Measurements from ENCODE around the gene CEP295NL.
A peak's percentile ranks its signal among the peaks of the same experiment; 100 is the strongest.
"Not testable (repeated sequence)": the region's sequence is repeated elsewhere in the genome, so short reads cannot be mapped to it uniquely, and the experiment has no call there.

Gene CEP295NL

GRCh38 chr17:78917451-78918275, 14.7 kb upstream of the CEP295NL start:
- Histone ChIP-seq H3K27me3 (replicated peaks; ENCODE audit: control insufficient read depth, insufficient read depth, low read length) (no peaks in the 10 kb centered on the region), H3K4me1 (ENCODE audit: control insufficient read depth, insufficient read depth, low read length) (peaks cover 72% of the 10 kb centered on the region), H3K36me3 (ENCODE audit: control insufficient read depth, insufficient read depth, low read length, severe bottlenecking) (peaks cover 8% of the 10 kb centered on the region), H3K9ac (ENCODE audit: low read length) (peak overlapping the region; percentile 8), H3K9me3 (ENCODE audit: control insufficient read depth, low read length) (no peaks in the 10 kb centered on the region), H3K4me3 (ENCODE audit: low read length) (no peak overlapping the region)
- DNase-seq (ENCODE audit: low read depth): no peak

GRCh38 chr17:78915872-78916632, 13.1 kb upstream of the CEP295NL start:
- Histone ChIP-seq H3K9me3 (ENCODE audit: control insufficient read depth, low read length) (no peaks in the 10 kb centered on the region), H3K9ac (ENCODE audit: low read length) (peak overlapping the region; percentile 82), H3K36me3 (ENCODE audit: control insufficient read depth, insufficient read depth, low read length, severe bottlenecking) (peaks cover 13% of the 10 kb centered on the region), H3K4me1 (ENCODE audit: control insufficient read depth, insufficient read depth, low read length) (peaks cover 57% of the 10 kb centered on the region), H3K27me3 (replicated peaks; ENCODE audit: control insufficient read depth, insufficient read depth, low read length) (no peaks in the 10 kb centered on the region), H3K4me3 (ENCODE audit: low read length) (peak overlapping the region; percentile 72)
- peak; percentile 46 for DNase-seq (ENCODE audit: low read depth)

GRCh38 chr17:78913115-78913514, 10.1 kb upstream of the CEP295NL start:
- H3K27me3 ChIP-seq (replicated peaks; ENCODE audit: control insufficient read depth, insufficient read depth, low read length): no peaks in the 10 kb centered on the region
- peaks cover 41% of the 10 kb centered on the region for H3K4me1 ChIP-seq (ENCODE audit: control insufficient read depth, insufficient read depth, low read length)
- peaks cover 20% of the 10 kb centered on the region for H3K36me3 ChIP-seq (ENCODE audit: control insufficient read depth, insufficient read depth, low read length, severe bottlenecking)
- no peak overlapping the region for H3K9ac ChIP-seq (ENCODE audit: low read length)
- no peak overlapping the region for H3K4me3 ChIP-seq (ENCODE audit: low read length)
- H3K9me3 ChIP-seq (ENCODE audit: control insufficient read depth, low read length): no peaks in the 10 kb centered on the region
- DNase-seq (ENCODE audit: low read depth): no peak

- DNase-seq (ENCODE audit: low read depth): no peak
- H3K9me3 ChIP-seq (ENCODE audit: control insufficient read depth, low read length): no peaks in the 10 kb centered on the region
- H3K4me3 ChIP-seq (ENCODE audit: low read length): no peak overlapping the region
These were observed 9.1 kb upstream of the CEP295NL start for GRCh38 chr17:78912082-78912481.

GRCh38 chr17:78911543-78911942, 8.5 kb upstream of the CEP295NL start:
- H3K9ac ChIP-seq (ENCODE audit: low read length); H3K9me3 ChIP-seq (ENCODE audit: control insufficient read depth, low read length); H3K27me3 ChIP-seq (replicated peaks; ENCODE audit: control insufficient read depth, insufficient read depth, low read length); H3K4me3 ChIP-seq (ENCODE audit: low read length); DNase-seq (ENCODE audit: low read depth): not testable (repeated sequence)
- peaks cover 32% of the 10 kb centered on the region for H3K4me1 ChIP-seq (ENCODE audit: control insufficient read depth, insufficient read depth, low read length)
- H3K36me3 ChIP-seq (ENCODE audit: control insufficient read depth, insufficient read depth, low read length, severe bottlenecking): peaks cover 19% of the 10 kb centered on the region

More at GRCh38 chr17:78912082-78912481, 9.1 kb upstream of the CEP295NL start:
- Histone ChIP-seq H3K27me3 (replicated peaks; ENCODE audit: control insufficient read depth, insufficient read depth, low read length) (no peaks in the 10 kb centered on the region), H3K4me1 (ENCODE audit: control insufficient read depth, insufficient read depth, low read length) (peaks cover 36% of the 10 kb centered on the region), H3K36me3 (ENCODE audit: control insufficient read depth, insufficient read depth, low read length, severe bottlenecking) (peaks cover 19% of the 10 kb centered on the region), H3K9ac (ENCODE audit: low read length) (no peak overlapping the region)

GRCh38 chr17:78910497-78911284, 7.7 kb upstream of the CEP295NL start:
- DNase-seq (ENCODE audit: low read depth): no peak
- H3K4me1 ChIP-seq (ENCODE audit: control insufficient read depth, insufficient read depth, low read length): peaks cover 24% of the 10 kb centered on the region
- no peaks in the 10 kb centered on the region for H3K27me3 ChIP-seq (replicated peaks; ENCODE audit: control insufficient read depth, insufficient read depth, low read length)
- no peaks in the 10 kb centered on the region for H3K9me3 ChIP-seq (ENCODE audit: control insufficient read depth, low read length)
- H3K4me3 ChIP-seq (ENCODE audit: low read length): no peak overlapping the region
- H3K36me3 ChIP-seq (ENCODE audit: control insufficient read depth, insufficient read depth, low read length, severe bottlenecking): peaks cover 19% of the 10 kb centered on the region
- no peak overlapping the region for H3K9ac ChIP-seq (ENCODE audit: low read length)

- DNase-seq (ENCODE audit: low read depth): no peak
- Histone ChIP-seq H3K4me1 (ENCODE audit: control insufficient read depth, insufficient read depth, low read length) (peaks cover 26% of the 10 kb centered on the region), H3K27me3 (replicated peaks; ENCODE audit: control insufficient read depth, insufficient read depth, low read length) (no peaks in the 10 kb centered on the region), H3K9me3 (ENCODE audit: control insufficient read depth, low read length) (no peaks in the 10 kb centered on the region), H3K4me3 (ENCODE audit: low read length) (no peak overlapping the region), H3K36me3 (ENCODE audit: control insufficient read depth, insufficient read depth, low read length, severe bottlenecking) (peaks cover 25% of the 10 kb centered on the region), H3K9ac (ENCODE audit: low read length) (no peak overlapping the region)
These were observed 5.4 kb upstream of the CEP295NL start for GRCh38 chr17:78908426-78908825.

- H3K4me3 ChIP-seq (ENCODE audit: low read length): no peak overlapping the region
- H3K27me3 ChIP-seq (replicated peaks; ENCODE audit: control insufficient read depth, insufficient read depth, low read length): no peaks in the 10 kb centered on the region
- no peak for DNase-seq (ENCODE audit: low read depth)
- H3K4me1 ChIP-seq (ENCODE audit: control insufficient read depth, insufficient read depth, low read length): peaks cover 31% of the 10 kb centered on the region
- H3K9me3 ChIP-seq (ENCODE audit: control insufficient read depth, low read length): no peaks in the 10 kb centered on the region
- no peak overlapping the region for H3K9ac ChIP-seq (ENCODE audit: low read length)
- peaks cover 26% of the 10 kb centered on the region for H3K36me3 ChIP-seq (ENCODE audit: control insufficient read depth, insufficient read depth, low read length, severe bottlenecking)
These were observed 2.5 kb upstream of the CEP295NL start for GRCh38 chr17:78905541-78905940.

- H3K9me3 ChIP-seq (ENCODE audit: control insufficient read depth, low read length): no peaks in the 10 kb centered on the region
- no peak overlapping the region for H3K4me3 ChIP-seq (ENCODE audit: low read length)
- no peak overlapping the region for H3K9ac ChIP-seq (ENCODE audit: low read length)
- peaks cover 26% of the 10 kb centered on the region for H3K36me3 ChIP-seq (ENCODE audit: control insufficient read depth, insufficient read depth, low read length, severe bottlenecking)
- H3K4me1 ChIP-seq (ENCODE audit: control insufficient read depth, insufficient read depth, low read length): peaks cover 31% of the 10 kb centered on the region
- H3K27me3 ChIP-seq (replicated peaks; ENCODE audit: control insufficient read depth, insufficient read depth, low read length): no peaks in the 10 kb centered on the region
- DNase-seq (ENCODE audit: low read depth): no peak
These were observed 2.1 kb upstream of the CEP295NL start for GRCh38 chr17:78905116-78905515.

GRCh38 chr17:78904371-78904770, 1.4 kb upstream of the CEP295NL start:
- Histone ChIP-seq H3K36me3 (ENCODE audit: control insufficient read depth, insufficient read depth, low read length, severe bottlenecking) (peaks cover 26% of the 10 kb centered on the region), H3K4me1 (ENCODE audit: control insufficient read depth, insufficient read depth, low read length) (peaks cover 35% of the 10 kb centered on the region), H3K9me3 (ENCODE audit: control insufficient read depth, low read length) (no peaks in the 10 kb centered on the region), H3K27me3 (replicated peaks; ENCODE audit: control insufficient read depth, insufficient read depth, low read length) (no peaks in the 10 kb centered on the region), H3K9ac (ENCODE audit: low read length) (no peak overlapping the region), H3K4me3 (ENCODE audit: low read length) (no peak overlapping the region)
- no peak for DNase-seq (ENCODE audit: low read depth)

GRCh38 chr17:78902231-78902630, 770 bp downstream of the CEP295NL start:
- DNase-seq (ENCODE audit: low read depth); H3K9ac ChIP-seq (ENCODE audit: low read length); H3K27me3 ChIP-seq (replicated peaks; ENCODE audit: control insufficient read depth, insufficient read depth, low read length); H3K9me3 ChIP-seq (ENCODE audit: control insufficient read depth, low read length); H3K4me3 ChIP-seq (ENCODE audit: low read length): not testable (repeated sequence)
- Histone ChIP-seq H3K4me1 (ENCODE audit: control insufficient read depth, insufficient read depth, low read length) (peaks cover 42% of the 10 kb centered on the region), H3K36me3 (ENCODE audit: control insufficient read depth, insufficient read depth, low read length, severe bottlenecking) (peaks cover 27% of the 10 kb centered on the region)
